Astrocyte (in vitro differentiated cells and primary cell): ENCODE measurements around the gene NOS1AP. TPM values are rescaled to one million over a fixed set of nuclear protein-coding genes. Genes with fewer than 3 reads are reported as not detected.

Experiments
- DNase-seq: peaks from one replicate; pipeline ENCODE4 v3.0.0-alpha.2; 2010; ENCODE audit warnings: low read depth
- FAIRE-seq: peaks from 2 replicates; lab custom pipeline; 2011; peaks lifted over from hg19 to GRCh38; lab: Jason Lieb, UNC
- H2AFZ ChIP-seq: 2 replicates; pipeline ENCODE4 v1.6.0; 2012; ENCODE audit warnings: low read depth, low read length, inconsistent platforms
- H3K27ac ChIP-seq: 2 replicates; pipeline ENCODE4 v1.5.1; 2011; ENCODE audit warnings: low read depth, low read length, inconsistent platforms
- H3K27me3 ChIP-seq: 2 replicates; pipeline ENCODE4 v1.6.0; 2011; ENCODE audit warnings: low read length, inconsistent platforms; ENCODE audit not compliant: insufficient read depth
- H3K36me3 ChIP-seq: 2 replicates; pipeline ENCODE4 v1.5.1; 2011; ENCODE audit warnings: low read length, inconsistent platforms; ENCODE audit not compliant: insufficient read depth
- H3K4me1 ChIP-seq: 2 replicates; pipeline ENCODE4 v1.5.1; 2011; ENCODE audit warnings: low read length, inconsistent platforms; ENCODE audit not compliant: insufficient read depth
- H3K4me2 ChIP-seq: 2 replicates; pipeline ENCODE4 v1.6.0; 2012; ENCODE audit warnings: low read length, inconsistent platforms
- H3K4me3 ChIP-seq: 2 replicates; pipeline ENCODE4 v1.5.1; 2011; ENCODE audit warnings: low read depth, mild to moderate bottlenecking, low read length, inconsistent platforms; ENCODE audit not compliant: insufficient read depth
- H3K79me2 ChIP-seq: 2 replicates; pipeline ENCODE4 v1.6.0; 2012; ENCODE audit warnings: mild to moderate bottlenecking, low read length, inconsistent platforms; ENCODE audit not compliant: insufficient read depth
- H3K9ac ChIP-seq: 2 replicates; pipeline ENCODE4 v1.6.0; 2012; ENCODE audit warnings: mild to moderate bottlenecking, low read length, inconsistent platforms
- H3K9me3 ChIP-seq: 2 replicates; pipeline ENCODE4 v1.5.1; 2012; ENCODE audit warnings: low read depth, mild to moderate bottlenecking, low read length, inconsistent platforms; ENCODE audit not compliant: insufficient read depth
- H4K20me1 ChIP-seq: 2 replicates; pipeline ENCODE4 v1.6.0; 2012; ENCODE audit warnings: low read length, inconsistent platforms; ENCODE audit not compliant: insufficient read depth
- H3K27ac Mint-ChIP-seq: one replicate; pipeline ENCODE4 v1.8.0; 2021; ENCODE audit warnings: mild to moderate bottlenecking, mixed read lengths; ENCODE audit not compliant: unreplicated experiment
- H3K27me3 Mint-ChIP-seq: one replicate; pipeline ENCODE4 v1.8.0; 2021; ENCODE audit warnings: low read depth, mixed read lengths; ENCODE audit not compliant: unreplicated experiment
- H3K36me3 Mint-ChIP-seq: one replicate; pipeline ENCODE4 v1.8.0; 2021; ENCODE audit warnings: low read depth, mixed read lengths; ENCODE audit not compliant: unreplicated experiment
- H3K4me1 Mint-ChIP-seq: one replicate; pipeline ENCODE4 v1.8.0; 2021; ENCODE audit warnings: low read depth, mixed read lengths; ENCODE audit not compliant: unreplicated experiment
- H3K4me3 Mint-ChIP-seq: one replicate; pipeline ENCODE4 v1.8.0; 2021; ENCODE audit warnings: mild to moderate bottlenecking, moderate library complexity, mixed read lengths; ENCODE audit not compliant: unreplicated experiment
- H3K9me3 Mint-ChIP-seq: one replicate; pipeline ENCODE4 v1.8.0; 2021; ENCODE audit warnings: mild to moderate bottlenecking, mixed read lengths; ENCODE audit not compliant: unreplicated experiment
- CTCF ChIP-seq: IDR thresholded peaks from 2 replicates; pipeline ENCODE4 v1.5.1; 2011; ENCODE audit warnings: low read depth, mild to moderate bottlenecking, inconsistent platforms, low read length, moderate library complexity; ENCODE audit not compliant: insufficient read depth
- EZH2 ChIP-seq: IDR thresholded peaks from 2 replicates; pipeline ENCODE4 v1.6.1; 2012; ENCODE audit warnings: mild to moderate bottlenecking, low read length, inconsistent platforms; ENCODE audit not compliant: insufficient read depth
- total RNA-seq: library from RNA; stranded (reverse); gene quantifications from 2 replicates; pipeline ENCODE4 v1.2.1, GENCODE V29; 2021

The NOS1AP gene
- total RNA-seq, 1 donor from 2014 or later: 1.2 TPM

GRCh38 chr1:162178432-162178831, 108.9 kb downstream of the NOS1AP start:
- TF ChIP-seq EZH2 (no peak), CTCF (no peak)
- FAIRE-seq: no peak

GRCh38 chr1:162179121-162179520, 109.6 kb downstream of the NOS1AP start:
- H3K27me3 ChIP-seq: no peaks in the 10 kb centered on the region
- H3K4me1 ChIP-seq: no peaks in the 10 kb centered on the region
- no peak overlapping the region for H3K4me3 ChIP-seq
- H2AFZ ChIP-seq: no peak overlapping the region
- H3K4me3 Mint-ChIP-seq: no peak overlapping the region
- no peak overlapping the region for H3K4me2 ChIP-seq
- TF ChIP-seq CTCF (no peak), EZH2 (no peak)
- H3K27ac ChIP-seq: no peak overlapping the region
- H3K79me2 ChIP-seq: no peaks in the 10 kb centered on the region
- no peak overlapping the region for H3K9ac ChIP-seq
- DNase-seq (no peak), FAIRE-seq (no peak)
- no peaks in the 10 kb centered on the region for H3K27me3 Mint-ChIP-seq
- H3K36me3 Mint-ChIP-seq: no peaks in the 10 kb centered on the region
- no peaks in the 10 kb centered on the region for H3K9me3 ChIP-seq
- no peaks in the 10 kb centered on the region for H3K9me3 Mint-ChIP-seq
- no peaks in the 10 kb centered on the region for H4K20me1 ChIP-seq
- H3K27ac Mint-ChIP-seq: no peak overlapping the region
- H3K4me1 Mint-ChIP-seq: peaks cover 16% of the 10 kb centered on the region
- no peaks in the 10 kb centered on the region for H3K36me3 ChIP-seq

More at GRCh38 chr1:162178432-162178831, 108.9 kb downstream of the NOS1AP start:
- no peaks in the 10 kb centered on the region for H3K79me2 ChIP-seq
- no peak overlapping the region for H3K27ac ChIP-seq
- H3K4me3 Mint-ChIP-seq: no peak overlapping the region
- H3K27me3 ChIP-seq: no peaks in the 10 kb centered on the region
- H3K36me3 Mint-ChIP-seq: no peaks in the 10 kb centered on the region
- no peaks in the 10 kb centered on the region for H3K4me1 ChIP-seq
- H3K9me3 Mint-ChIP-seq: no peaks in the 10 kb centered on the region
- H3K27ac Mint-ChIP-seq: no peak overlapping the region
- no peaks in the 10 kb centered on the region for H3K9me3 ChIP-seq
- no peaks in the 10 kb centered on the region for H3K36me3 ChIP-seq
- no peaks in the 10 kb centered on the region for H3K27me3 Mint-ChIP-seq
- H3K9ac ChIP-seq: no peak overlapping the region
- peaks cover 16% of the 10 kb centered on the region for H3K4me1 Mint-ChIP-seq
- H4K20me1 ChIP-seq: no peaks in the 10 kb centered on the region
- DNase-seq: no peak
- no peak overlapping the region for H3K4me2 ChIP-seq
- H2AFZ ChIP-seq: no peak overlapping the region
- H3K4me3 ChIP-seq: no peak overlapping the region

GRCh38 chr1:162180813-162181212, 111.3 kb downstream of the NOS1AP start:
- Histone ChIP-seq H3K4me2 (no peak overlapping the region), H3K4me3 (no peak overlapping the region), H3K9me3 (no peaks in the 10 kb centered on the region), H3K9ac (no peak overlapping the region), H3K36me3 (no peaks in the 10 kb centered on the region), H3K27ac (no peak overlapping the region), H3K79me2 (no peaks in the 10 kb centered on the region), H3K27me3 (no peaks in the 10 kb centered on the region), H4K20me1 (no peaks in the 10 kb centered on the region), H3K4me1 (no peaks in the 10 kb centered on the region), H2AFZ (no peak overlapping the region)
- Mint-ChIP-seq H3K27ac (no peak overlapping the region), H3K4me1 (peaks cover 13% of the 10 kb centered on the region), H3K9me3 (no peaks in the 10 kb centered on the region), H3K4me3 (no peak overlapping the region), H3K36me3 (no peaks in the 10 kb centered on the region), H3K27me3 (no peaks in the 10 kb centered on the region)
- no peak for FAIRE-seq
- DNase-seq: no peak
- TF ChIP-seq CTCF (no peak), EZH2 (no peak)
